ENCODE measurements around the gene COPZ1.

- no peak for TF ChIP-seq CTCF (IDR thresholded peaks at IDR 0.05)
- no peak for TF ChIP-seq POLR2AphosphoS5 (IDR thresholded peaks at IDR 0.05)
Observed at GRCh38 chr12:54390668-54391551, 66.0 kb downstream of the COPZ1 start.

All from stomach (tissue), 4 donors.